BJ (cell line): ENCODE results near the gene CACNG7. TPM values are rescaled to one million over a fixed set of nuclear protein-coding genes. Genes with fewer than 3 reads are reported as not detected.
A peak's percentile ranks its signal among the peaks of the same experiment; 100 is the strongest.

Source experiments
- CTCF ChIA-PET: fragments of 350-600 bp; formaldehyde crosslinking; extraction: SDS; loops from one replicate; lab custom pipeline; 2021; ENCODE audit warnings: antibody characterized with exemption, inconsistent platforms; lab: Yijun Ruan, JAX
- POLR2A ChIA-PET: fragments of 300-600 bp; sonication (Branson Sonifier 250); formaldehyde crosslinking; extraction: SDS; loops from one replicate; lab custom pipeline; 2021; ENCODE audit warnings: antibody characterized with exemption; lab: Charles Lee
- DNase-seq: peaks from one replicate; pipeline ENCODE4 v3.0.0-alpha.2; 2011; ENCODE audit warnings: low read depth
- H3K27me3 ChIP-seq: 2 replicates; pipeline ENCODE4 v1.6.0; 2011; ENCODE audit warnings: low read length; ENCODE audit not compliant: control insufficient read depth, insufficient read depth
- H3K36me3 ChIP-seq: 2 replicates; pipeline ENCODE4 v1.5.1; 2011; ENCODE audit warnings: low read length; ENCODE audit not compliant: control insufficient read depth, insufficient read depth
- H3K4me3 ChIP-seq: 2 replicates; pipeline ENCODE4 v1.5.1; 2011; ENCODE audit warnings: low read depth, mild to moderate bottlenecking, control low read depth, low read length
- CTCF ChIP-seq: IDR thresholded peaks from 2 replicates; pipeline ENCODE4 v1.5.1; 2011; ENCODE audit warnings: low read depth, mild to moderate bottlenecking, control low read depth, inconsistent platforms, low read length, moderate library complexity; ENCODE audit not compliant: insufficient read depth
- polyA plus RNA-seq: library from polyadenylated mRNA; depleted of rRNA; stranded (reverse); fragments of >200 nt; gene quantifications from 2 replicates; pipeline ENCODE4 v1.2.3, GENCODE V29; 2011

The CACNG7 gene
- polyA plus RNA-seq, 1 experiment: 0.90 TPM

- POLR2A ChIA-PET: no interaction called here
- CTCF ChIA-PET: interaction anchor here (0.7 kb wide), 1 partner anchor 1159 kb away, joined by 3 read pairs; no protein-coding TSS in a partner anchor
Measured at GRCh38 chr19:53989600-53990533, 80.8 kb downstream of the CACNG7 start.

DNA sequence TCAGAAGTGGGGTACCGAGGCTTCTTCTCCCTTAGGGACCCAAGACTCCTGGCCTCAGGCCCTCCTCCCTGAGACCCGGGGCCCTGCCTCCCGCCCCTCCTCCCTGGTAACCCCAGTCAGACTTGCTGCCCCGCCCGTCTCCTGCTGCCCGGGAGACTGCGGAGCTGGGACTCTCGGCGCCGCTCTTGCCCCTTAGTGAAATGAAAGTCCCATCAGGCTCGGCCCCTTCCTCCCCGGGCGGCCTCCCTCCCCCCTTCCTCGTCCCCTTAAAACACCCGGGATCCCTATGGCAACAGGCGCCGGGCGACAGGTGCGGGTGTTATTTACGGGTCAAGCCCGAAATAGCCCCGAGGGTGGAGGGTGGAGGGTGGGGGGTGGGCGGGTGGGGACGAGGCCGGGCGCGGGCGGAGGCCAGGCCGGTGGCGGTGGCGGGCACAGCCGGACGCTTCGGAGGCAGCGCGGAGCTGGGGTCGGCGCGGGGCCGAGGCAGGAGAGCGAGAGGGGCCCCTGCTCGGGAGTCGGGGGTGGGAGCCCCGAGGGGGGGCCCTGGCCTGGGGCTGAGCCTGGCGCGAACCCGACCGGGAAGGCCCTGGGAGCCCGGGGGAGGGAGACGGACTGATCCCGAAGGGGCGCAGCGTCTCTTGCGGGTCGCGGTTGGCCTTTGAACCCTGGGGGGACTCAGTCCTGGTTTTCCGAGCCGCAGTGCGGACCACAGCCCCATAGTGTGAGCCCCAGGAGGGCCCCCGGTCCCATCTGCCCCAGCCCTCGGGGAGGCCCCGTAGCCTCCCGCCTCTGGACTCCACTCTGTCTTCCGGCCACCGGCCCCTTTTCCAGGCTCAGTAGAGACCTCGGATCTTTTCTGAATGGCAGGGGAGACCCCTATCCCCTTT, 82.4 kb downstream of the CACNG7 start, which contains the start of gene CACNG6:
Gene CACNG6 (plus strand): TSS at position 414 of the 890 bp plus-strand sequence. CDS start 1,241 bp downstream, outside the sequence.
- POLR2A ChIA-PET: interaction anchor here (0.6 kb wide), 1 partner anchor 117 kb away, joined by 8 read pairs; no protein-coding TSS in a partner anchor
- TF ChIP-seq CTCF: no peak
- no peaks in the 10 kb centered on the region for H3K36me3 ChIP-seq
- CTCF ChIA-PET: interaction anchor here (1.0 to 1.2 kb wide), 2 partner anchors 37 to 39 kb away, joined by 4 read pairs; no protein-coding TSS in a partner anchor
- no peak for DNase-seq
- H3K4me3 ChIP-seq: peak within 1 kb of the TSS; percentile 33
- H3K27me3 ChIP-seq: peaks cover 15% of the 10 kb centered on the region

More at GRCh38 chr19:53989600-53990533, 80.8 kb downstream of the CACNG7 start:
- peaks cover 15% of the 10 kb centered on the region for H3K27me3 ChIP-seq
- no peak for DNase-seq
- no peak overlapping the region for H3K4me3 ChIP-seq
- no peaks in the 10 kb centered on the region for H3K36me3 ChIP-seq
- no peak for TF ChIP-seq CTCF

GRCh38 chr19:53992211-53992610, 83.1 kb downstream of the CACNG7 start:
- no peaks in the 10 kb centered on the region for H3K36me3 ChIP-seq
- no peak overlapping the region for H3K4me3 ChIP-seq
- TF ChIP-seq CTCF: no peak
- peaks cover 15% of the 10 kb centered on the region for H3K27me3 ChIP-seq
- ChIA-PET POLR2A (no interaction called here), CTCF (interaction anchor here (1.2 to 2.2 kb wide), 2 partner anchors 32 to 38 kb away, joined by 4 to 9 read pairs; no protein-coding TSS in a partner anchor)
- no peak for DNase-seq

DNA sequence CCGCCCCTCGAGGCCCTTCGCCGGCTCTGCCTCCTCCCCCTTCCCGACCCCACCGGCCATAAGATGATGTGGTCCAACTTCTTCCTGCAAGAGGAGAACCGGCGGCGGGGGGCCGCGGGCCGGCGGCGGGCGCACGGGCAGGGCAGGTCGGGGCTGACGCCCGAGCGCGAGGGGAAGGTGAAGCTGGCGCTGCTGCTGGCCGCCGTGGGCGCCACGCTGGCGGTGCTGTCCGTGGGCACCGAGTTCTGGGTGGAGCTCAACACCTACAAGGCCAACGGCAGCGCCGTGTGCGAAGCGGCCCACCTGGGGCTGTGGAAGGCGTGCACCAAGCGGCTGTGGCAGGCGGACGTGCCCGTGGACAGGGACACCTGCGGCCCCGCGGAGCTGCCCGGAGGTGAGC, 83.7 kb downstream of the CACNG7 start:
- Histone ChIP-seq H3K27me3 (peaks cover 15% of the 10 kb centered on the region), H3K36me3 (no peaks in the 10 kb centered on the region), H3K4me3 (no peak overlapping the region)
- CTCF ChIA-PET: interaction anchor here (2.2 kb wide), 1 partner anchor 31 kb away, joined by 9 read pairs; no protein-coding TSS in a partner anchor
- TF ChIP-seq CTCF: no peak
- DNase-seq: no peak
- POLR2A ChIA-PET: no interaction called here
